ENCODE measurements around the gene ANKRD12. TPM values are rescaled to one million over a fixed set of nuclear protein-coding genes. Genes with fewer than 3 reads are reported as not detected.

Gene ANKRD12
- total and polyA plus RNA-seq, 2 donors (not counting 1 experiment from before 2014, with no cell fraction given), result 8.0 to 183 TPM

DNA sequence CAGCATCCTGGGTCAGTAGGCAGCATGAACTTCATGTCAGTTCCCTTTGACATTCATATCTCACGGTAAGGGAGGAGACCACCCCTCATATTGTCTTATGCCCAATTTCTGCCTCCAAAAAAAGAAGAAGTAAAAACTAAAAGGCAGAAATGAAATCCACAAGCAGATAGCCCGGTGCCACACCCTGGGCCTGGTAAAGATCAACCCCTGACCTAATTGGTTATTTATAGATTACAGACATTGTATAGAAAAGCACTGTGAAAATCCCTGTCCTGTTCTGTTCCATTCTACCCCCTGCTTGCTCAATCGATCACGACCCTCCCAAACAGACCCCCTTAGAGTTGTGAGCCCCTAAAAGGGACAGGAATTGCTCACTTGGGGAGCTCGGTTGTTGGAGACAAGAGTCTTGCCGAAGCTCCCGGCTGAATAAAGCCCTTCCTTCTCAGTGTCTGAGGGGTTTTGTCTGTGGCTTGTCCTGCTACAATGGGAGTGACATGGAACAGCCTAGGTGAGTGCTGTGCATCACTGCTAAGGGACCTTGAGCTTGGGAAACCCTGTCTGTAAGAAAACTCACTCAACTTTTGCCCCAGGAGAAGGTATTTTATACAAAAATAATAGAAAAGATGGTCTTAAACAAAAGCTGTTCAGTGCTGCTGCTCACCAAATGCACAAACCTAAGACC, 23.0 kb upstream of the ANKRD12 start:
- Histone ChIP-seq H3K27me3 (replicated peaks in 1 of 4; ENCODE audit: control extremely low read depth in 1 of 4, control insufficient read depth in 3 of 4, insufficient read depth in 4 of 4, low read length in 3 of 4) (no peaks in the 10 kb centered on the region), H3K9me3 (ENCODE audit: control extremely low read depth in 1 of 3, control insufficient read depth in 2 of 3, insufficient read depth in 1 of 3, low read length in 2 of 3) (no peaks in the 10 kb centered on the region), H3K4me3 (ENCODE audit: control extremely low read depth in 1 of 5, extremely low read depth in 1 of 5, insufficient read depth in 1 of 5, low read depth in 2 of 5, low read length in 4 of 5) (peak overlapping the region in 3 of 5 experiments; percentile 23 to 64 (median 40)), H3K27ac (ENCODE audit: low read length in 2 of 2) (peak overlapping the region; percentile 98 to 99), H3K9ac (ENCODE audit: low read length) (peak overlapping the region; percentile 74), H3K36me3 (replicated peaks in 1 of 2; ENCODE audit: control extremely low read depth in 1 of 2, control insufficient read depth in 1 of 2, extremely low read depth in 1 of 2, insufficient read depth in 2 of 2, low read length in 1 of 2) (peaks cover 3% of the 10 kb centered on the region in 2 experiments), H3K4me1 (ENCODE audit: control insufficient read depth in 2 of 2, insufficient read depth in 2 of 2, low read length in 2 of 2) (peaks cover 85 to 96% of the 10 kb centered on the region in 2 donors), H3K79me2 (ENCODE audit: control insufficient read depth, insufficient read depth, low read length) (peaks cover 99% of the 10 kb centered on the region), H3K4me2 (replicated peaks; ENCODE audit: low read depth, low read length, poor library complexity, severe bottlenecking) (peak overlapping the region; percentile 80), H4K20me1 (ENCODE audit: control insufficient read depth, insufficient read depth, low read length, poor library complexity, severe bottlenecking) (no peaks in the 10 kb centered on the region), H2AFZ (ENCODE audit: insufficient read depth, low read depth, low read length, poor library complexity, severe bottlenecking) (peak overlapping the region; percentile 76)
- POLR2A ChIA-PET, result interaction anchor here (1.1 to 2.3 kb wide), 4 partner anchors 11 to 24 kb away, joined by 3 to 9 read pairs (median 6); partner anchors contain the start of genes ANKRD12 and NDUFV2
- peak overlapping the region; percentile 82 for H3K4me3 Mint-ChIP-seq
- H3K27ac Mint-ChIP-seq, result peak overlapping the region; percentile 95
- no peaks in the 10 kb centered on the region for H3K27me3 Mint-ChIP-seq
- no peak for TF ChIP-seq CTCF (IDR thresholded peaks at IDR 0.05)
- TF ChIP-seq EZH2 (IDR thresholded peaks at IDR 0.05; ENCODE audit: borderline replicate concordance, insufficient read depth, low read depth, low read length, poor library complexity, severe bottlenecking), result no peak
- WGBS (ENCODE audit: insufficient coverage), result 25% methylated on average over 4 of the region's 7 CpGs
- H3K9me3 Mint-ChIP-seq (ENCODE audit: insufficient read depth), result no peaks in the 10 kb centered on the region
- CTCF ChIA-PET, result interaction anchor here (1.0 to 5.3 kb wide), 5 partner anchors 10 to 40 kb away, joined by 3 to 27 read pairs (median 4); partner anchors contain the start of genes ANKRD12 and NDUFV2
- intact Hi-C loops (cut with micrococcal nuclease), result loop anchor here (1.0 kb wide), 1 partner anchor 11 kb away; the partner anchor contains the start of gene NDUFV2
- ATAC-seq (ENCODE audit: low read depth), result peak; percentile 15
- DNase-seq, result peak; percentile 67
- peaks cover 79% of the 10 kb centered on the region for H3K4me1 Mint-ChIP-seq

DNA sequence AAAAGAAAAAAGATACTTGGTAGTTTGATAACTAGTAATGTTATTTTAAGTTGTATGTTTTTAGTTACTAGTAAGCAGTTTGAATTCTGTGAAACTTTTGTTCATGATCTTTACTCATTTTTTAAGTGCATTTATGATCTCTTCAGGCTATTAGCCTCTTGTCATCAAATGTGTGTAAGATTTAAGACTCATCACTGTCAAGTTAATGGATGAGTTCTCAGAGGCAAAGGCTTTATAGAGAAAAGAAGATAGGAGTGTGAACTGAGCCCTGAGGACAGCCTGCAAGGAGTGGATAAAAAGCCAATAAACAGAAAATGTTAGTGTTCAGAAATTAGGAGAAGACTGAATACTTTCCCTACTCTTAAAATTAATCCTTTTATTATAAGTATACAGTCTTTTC, 20.6 kb upstream of the ANKRD12 start:
- intact Hi-C loops (cut with micrococcal nuclease), result loop anchor here (5.0 kb wide), 1 partner anchor 514 kb away; no protein-coding TSS in a partner anchor
- H3K27ac Mint-ChIP-seq, result peak overlapping the region; percentile 95
- no peaks in the 10 kb centered on the region for H3K9me3 ChIP-seq (ENCODE audit: control extremely low read depth in 1 of 3, control insufficient read depth in 2 of 3, insufficient read depth in 1 of 3, low read length in 2 of 3)
- POLR2A ChIA-PET, result interaction anchor here (2.7 to 3.8 kb wide), 2 partner anchors 12 to 20 kb away, joined by 14 to 57 read pairs; partner anchors contain the start of gene ANKRD12
- H3K27ac ChIP-seq (ENCODE audit: low read length in 2 of 2), result peak overlapping the region; percentile 82 to 99
- no peak overlapping the region for H2AFZ ChIP-seq (ENCODE audit: insufficient read depth, low read depth, low read length, poor library complexity, severe bottlenecking)
- H3K79me2 ChIP-seq (ENCODE audit: control insufficient read depth, insufficient read depth, low read length), result peaks cover 98% of the 10 kb centered on the region
- peak overlapping the region; percentile 50 for H3K4me3 Mint-ChIP-seq
- no peaks in the 10 kb centered on the region for H3K27me3 Mint-ChIP-seq
- no peak for TF ChIP-seq CTCF (IDR thresholded peaks at IDR 0.05)
- no peak for TF ChIP-seq EZH2 (IDR thresholded peaks at IDR 0.05; ENCODE audit: borderline replicate concordance, insufficient read depth, low read depth, low read length, poor library complexity, severe bottlenecking)
- peak overlapping the region; percentile 68 for H3K4me2 ChIP-seq (replicated peaks; ENCODE audit: low read depth, low read length, poor library complexity, severe bottlenecking)
- no peak overlapping the region for H3K9ac ChIP-seq (ENCODE audit: low read length)
- H3K4me1 ChIP-seq (ENCODE audit: control insufficient read depth in 2 of 2, insufficient read depth in 2 of 2, low read length in 2 of 2), result peaks cover 71 to 97% of the 10 kb centered on the region in 2 donors
- DNase-seq (no peak), ATAC-seq (ENCODE audit: low read depth) (no peak)
- H3K4me1 Mint-ChIP-seq, result peaks cover 74% of the 10 kb centered on the region
- no peaks in the 10 kb centered on the region for H4K20me1 ChIP-seq (ENCODE audit: control insufficient read depth, insufficient read depth, low read length, poor library complexity, severe bottlenecking)
- peaks cover 8 to 17% of the 10 kb centered on the region in 2 experiments for H3K36me3 ChIP-seq (replicated peaks in 1 of 2; ENCODE audit: control extremely low read depth in 1 of 2, control insufficient read depth in 1 of 2, extremely low read depth in 1 of 2, insufficient read depth in 2 of 2, low read length in 1 of 2)
- no peaks in the 10 kb centered on the region for H3K9me3 Mint-ChIP-seq (ENCODE audit: insufficient read depth)
- peak overlapping the region in 1 of 5 experiments; percentile 66 for H3K4me3 ChIP-seq (ENCODE audit: control extremely low read depth in 1 of 5, extremely low read depth in 1 of 5, insufficient read depth in 1 of 5, low read depth in 2 of 5, low read length in 4 of 5)
- CTCF ChIA-PET, result interaction anchor here (1.6 to 5.3 kb wide), 4 partner anchors 11 to 43 kb away, joined by 5 to 27 read pairs (median 22); partner anchors contain the start of genes ANKRD12 and NDUFV2
- H3K27me3 ChIP-seq (replicated peaks in 1 of 4; ENCODE audit: control extremely low read depth in 1 of 4, control insufficient read depth in 3 of 4, insufficient read depth in 4 of 4, low read length in 3 of 4), result no peaks in the 10 kb centered on the region

Data from B cell (primary cell).